ENCODE data around the gene SEMA3E. TPM values are rescaled to one million over a fixed set of nuclear protein-coding genes. Genes with fewer than 3 reads are reported as not detected.

The SEMA3E gene
- total RNA-seq, 5 donors from 2014 or later (not counting 1 experiment from before 2014, with no cell fraction given): not detected

- no peak overlapping the region for H3K4me3 ChIP-seq (ENCODE audit: control insufficient read depth in 1 of 2, extremely low read depth in 1 of 2, low read length in 1 of 2)
- Mint-ChIP-seq H3K4me1 (no peaks in the 10 kb centered on the region), H3K4me3 (no peak overlapping the region), H3K36me3 (no peaks in the 10 kb centered on the region), H3K27ac (no peak overlapping the region), H3K27me3 (no peaks in the 10 kb centered on the region), H3K9me3 (peaks cover 3 to 4% (median 4%) of the 10 kb centered on the region in 3 donors)
- DNase-seq (no peak), ATAC-seq (replicated peaks in 1 of 4) (no peak)
- POLR2A ChIA-PET: no interaction called here
- no peaks in the 10 kb centered on the region for H3K9me3 ChIP-seq
- no CpG with 5 or more reads among the region's 1 CpG for WGBS (ENCODE audit: insufficient coverage)
- H3K4me1 ChIP-seq (ENCODE audit: control insufficient read depth in 1 of 2, extremely low read depth in 1 of 2, insufficient read depth in 2 of 2, low read length in 2 of 2): no peaks in the 10 kb centered on the region
- no peak overlapping the region for H3K27ac ChIP-seq (ENCODE audit: low read length)
- CTCF ChIA-PET: no interaction called here
- no peaks in the 10 kb centered on the region for H3K36me3 ChIP-seq (ENCODE audit: control insufficient read depth in 2 of 2, extremely low read depth in 1 of 2, insufficient read depth in 1 of 2, low read length in 1 of 2)
- H3K27me3 ChIP-seq (replicated peaks in 1 of 2; ENCODE audit: control insufficient read depth in 2 of 2, extremely low read depth in 1 of 2, insufficient read depth in 2 of 2, low read length in 1 of 2): no peaks in the 10 kb centered on the region
Observed at GRCh38 chr7:83599131-83599530, 49.8 kb downstream of the SEMA3E start.

DNA sequence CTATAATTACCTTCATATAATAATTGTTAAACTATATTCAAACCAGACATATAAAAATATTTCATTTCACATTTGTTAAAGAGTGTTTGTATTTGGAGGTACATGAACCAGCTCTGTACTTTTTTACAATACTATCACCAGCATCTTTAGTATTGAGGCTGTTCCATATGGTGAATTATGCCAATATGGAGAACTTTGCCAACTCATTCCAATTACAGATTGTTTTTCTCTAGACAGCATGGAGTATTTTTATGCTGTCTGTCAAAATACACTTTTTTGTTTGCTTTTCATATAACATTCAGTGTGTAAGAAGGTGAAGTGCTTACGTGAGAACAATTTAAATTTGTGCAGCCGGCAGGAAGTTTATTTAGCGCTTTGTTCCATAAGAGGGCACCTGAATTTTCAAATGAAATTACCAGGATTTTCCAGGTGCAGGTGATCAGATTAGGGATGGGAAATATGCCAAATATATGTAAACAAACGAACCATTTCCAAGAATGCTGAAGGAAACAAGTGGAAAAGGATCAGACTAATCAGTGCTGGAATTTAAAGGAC, 54.9 kb downstream of the SEMA3E start:
- no peaks in the 10 kb centered on the region for H3K9me3 ChIP-seq
- H3K4me1 ChIP-seq (ENCODE audit: control insufficient read depth in 1 of 2, extremely low read depth in 1 of 2, insufficient read depth in 2 of 2, low read length in 2 of 2): no peaks in the 10 kb centered on the region
- H3K27me3 ChIP-seq (replicated peaks in 1 of 2; ENCODE audit: control insufficient read depth in 2 of 2, extremely low read depth in 1 of 2, insufficient read depth in 2 of 2, low read length in 1 of 2): no peaks in the 10 kb centered on the region
- H3K4me3 ChIP-seq (ENCODE audit: control insufficient read depth in 1 of 2, extremely low read depth in 1 of 2, low read length in 1 of 2): no peak overlapping the region
- CTCF ChIA-PET: no interaction called here
- no peak for DNase-seq
- no peak overlapping the region for H3K27ac ChIP-seq (ENCODE audit: low read length)
- H3K36me3 ChIP-seq (ENCODE audit: control insufficient read depth in 2 of 2, extremely low read depth in 1 of 2, insufficient read depth in 1 of 2, low read length in 1 of 2): no peaks in the 10 kb centered on the region
- no peak for ATAC-seq (replicated peaks in 1 of 4)
- Mint-ChIP-seq H3K9me3 (peaks cover 2 to 4% (median 3%) of the 10 kb centered on the region in 3 donors), H3K27ac (no peak overlapping the region), H3K4me3 (no peak overlapping the region), H3K4me1 (no peaks in the 10 kb centered on the region), H3K27me3 (no peaks in the 10 kb centered on the region), H3K36me3 (no peaks in the 10 kb centered on the region)
- WGBS (ENCODE audit: insufficient coverage): 90% methylated on average over 2 of the region's 4 CpGs
- POLR2A ChIA-PET: no interaction called here

DNA sequence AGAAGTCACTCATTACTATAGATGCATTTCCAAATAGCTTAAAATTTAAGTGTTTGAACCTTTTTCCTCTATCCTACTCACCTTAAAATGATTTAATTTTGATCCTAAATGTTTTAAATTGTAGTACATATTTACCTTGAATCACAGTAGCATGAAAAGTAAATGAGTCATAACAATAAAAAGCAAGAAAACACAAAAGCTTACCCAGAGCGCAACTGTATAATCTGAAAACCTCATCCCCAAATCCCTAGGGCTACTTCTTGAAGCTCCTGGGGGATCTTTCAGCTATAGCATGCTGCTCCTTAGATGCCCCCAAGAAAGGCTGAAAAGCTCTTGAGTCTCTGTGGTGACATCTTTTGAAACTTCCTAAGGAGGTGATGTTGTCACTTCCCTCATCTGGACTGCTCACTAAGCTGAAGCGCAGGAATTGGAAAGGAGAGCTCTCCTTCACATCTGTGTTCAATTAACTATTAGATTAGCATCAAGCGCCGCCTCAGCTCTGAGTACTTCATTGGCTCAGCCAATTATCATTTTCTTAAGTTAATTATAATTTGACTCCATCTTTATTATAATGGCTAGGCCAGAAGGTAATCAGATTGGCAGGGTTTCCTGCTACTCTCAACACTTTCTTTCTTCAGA, 60.2 kb downstream of the SEMA3E start:
- Mint-ChIP-seq H3K27me3 (no peaks in the 10 kb centered on the region), H3K4me3 (no peak overlapping the region), H3K36me3 (no peaks in the 10 kb centered on the region), H3K4me1 (no peaks in the 10 kb centered on the region), H3K27ac (no peak overlapping the region), H3K9me3 (peaks cover 0 to 16% (median 7%) of the 10 kb centered on the region in 3 donors)
- no peaks in the 10 kb centered on the region for H3K27me3 ChIP-seq (replicated peaks in 1 of 2; ENCODE audit: control insufficient read depth in 2 of 2, extremely low read depth in 1 of 2, insufficient read depth in 2 of 2, low read length in 1 of 2)
- WGBS (ENCODE audit: insufficient coverage): 100% methylated on average over 1 of the region's 4 CpGs
- ChIA-PET CTCF (no interaction called here), POLR2A (no interaction called here)
- H3K9me3 ChIP-seq: no peaks in the 10 kb centered on the region
- no peaks in the 10 kb centered on the region for H3K36me3 ChIP-seq (ENCODE audit: control insufficient read depth in 2 of 2, extremely low read depth in 1 of 2, insufficient read depth in 1 of 2, low read length in 1 of 2)
- DNase-seq (no peak), ATAC-seq (replicated peaks in 1 of 4) (no peak)
- no peak overlapping the region for H3K4me3 ChIP-seq (ENCODE audit: control insufficient read depth in 1 of 2, extremely low read depth in 1 of 2, low read length in 1 of 2)
- H3K27ac ChIP-seq (ENCODE audit: low read length): no peak overlapping the region
- H3K4me1 ChIP-seq (ENCODE audit: control insufficient read depth in 1 of 2, extremely low read depth in 1 of 2, insufficient read depth in 2 of 2, low read length in 2 of 2): no peaks in the 10 kb centered on the region

DNA sequence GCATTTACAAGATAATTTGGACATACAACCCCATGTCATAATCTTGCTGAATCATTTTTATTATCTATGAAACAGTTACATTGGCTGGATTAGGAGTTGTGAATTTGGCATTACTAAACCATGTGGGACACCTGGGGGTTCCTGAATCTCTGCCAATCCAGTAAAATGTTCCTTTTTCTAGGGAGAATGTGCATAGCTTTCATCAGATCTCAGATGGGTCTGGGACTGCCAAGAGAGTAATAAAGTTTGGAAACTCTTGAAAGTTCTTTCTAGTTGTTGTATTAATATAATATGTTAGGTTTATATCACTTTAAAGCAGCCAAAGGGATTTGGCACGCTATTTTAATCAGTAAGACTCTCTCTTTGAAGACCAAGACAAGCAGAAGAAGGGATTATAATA, 62.7 kb downstream of the SEMA3E start:
- H3K4me3 Mint-ChIP-seq: no peak overlapping the region
- no peaks in the 10 kb centered on the region for H3K36me3 ChIP-seq (ENCODE audit: control insufficient read depth in 2 of 2, extremely low read depth in 1 of 2, insufficient read depth in 1 of 2, low read length in 1 of 2)
- no peaks in the 10 kb centered on the region for H3K36me3 Mint-ChIP-seq
- no CpG with 5 or more reads among the region's 1 CpG for WGBS (ENCODE audit: insufficient coverage)
- H3K27ac Mint-ChIP-seq: no peak overlapping the region
- no peaks in the 10 kb centered on the region for H3K27me3 Mint-ChIP-seq
- H3K4me1 Mint-ChIP-seq: no peaks in the 10 kb centered on the region
- no peak overlapping the region for H3K27ac ChIP-seq (ENCODE audit: low read length)
- DNase-seq (no peak), ATAC-seq (replicated peaks in 1 of 4) (no peak)
- peaks cover 0 to 16% (median 4%) of the 10 kb centered on the region in 3 donors for H3K9me3 Mint-ChIP-seq
- POLR2A ChIA-PET: no interaction called here
- H3K4me1 ChIP-seq (ENCODE audit: control insufficient read depth in 1 of 2, extremely low read depth in 1 of 2, insufficient read depth in 2 of 2, low read length in 2 of 2): no peaks in the 10 kb centered on the region
- no peaks in the 10 kb centered on the region for H3K27me3 ChIP-seq (replicated peaks in 1 of 2; ENCODE audit: control insufficient read depth in 2 of 2, extremely low read depth in 1 of 2, insufficient read depth in 2 of 2, low read length in 1 of 2)
- CTCF ChIA-PET: interaction anchor here in 1 of 2 donors (0.6 kb wide), 1 partner anchor 1211 kb away, joined by 3 read pairs; no protein-coding TSS in a partner anchor
- H3K9me3 ChIP-seq: no peaks in the 10 kb centered on the region
- no peak overlapping the region for H3K4me3 ChIP-seq (ENCODE audit: control insufficient read depth in 1 of 2, extremely low read depth in 1 of 2, low read length in 1 of 2)

- H3K36me3 Mint-ChIP-seq: no peaks in the 10 kb centered on the region
- no CpG with 5 or more reads among the region's 3 CpGs for WGBS (ENCODE audit: insufficient coverage)
- peaks cover 0 to 13% (median 4%) of the 10 kb centered on the region in 3 donors for H3K9me3 Mint-ChIP-seq
- Histone ChIP-seq H3K27me3 (replicated peaks in 1 of 2; ENCODE audit: control insufficient read depth in 2 of 2, extremely low read depth in 1 of 2, insufficient read depth in 2 of 2, low read length in 1 of 2) (no peaks in the 10 kb centered on the region), H3K9me3 (no peaks in the 10 kb centered on the region), H3K27ac (ENCODE audit: low read length) (no peak overlapping the region), H3K4me3 (ENCODE audit: control insufficient read depth in 1 of 2, extremely low read depth in 1 of 2, low read length in 1 of 2) (no peak overlapping the region), H3K4me1 (ENCODE audit: control insufficient read depth in 1 of 2, extremely low read depth in 1 of 2, insufficient read depth in 2 of 2, low read length in 2 of 2) (no peaks in the 10 kb centered on the region), H3K36me3 (ENCODE audit: control insufficient read depth in 2 of 2, extremely low read depth in 1 of 2, insufficient read depth in 1 of 2, low read length in 1 of 2) (no peaks in the 10 kb centered on the region)
- no peak for ATAC-seq (replicated peaks in 1 of 4)
- DNase-seq: no peak
- ChIA-PET CTCF (no interaction called here), POLR2A (no interaction called here)
- no peaks in the 10 kb centered on the region for H3K27me3 Mint-ChIP-seq
- no peak overlapping the region for H3K4me3 Mint-ChIP-seq
- no peaks in the 10 kb centered on the region for H3K4me1 Mint-ChIP-seq
- H3K27ac Mint-ChIP-seq: no peak overlapping the region
Observed at GRCh38 chr7:83581667-83582435, 67.1 kb downstream of the SEMA3E start.

GRCh38 chr7:83579740-83580139, 69.2 kb downstream of the SEMA3E start:
- Histone ChIP-seq H3K36me3 (ENCODE audit: control insufficient read depth in 2 of 2, extremely low read depth in 1 of 2, insufficient read depth in 1 of 2, low read length in 1 of 2) (no peaks in the 10 kb centered on the region), H3K4me3 (ENCODE audit: control insufficient read depth in 1 of 2, extremely low read depth in 1 of 2, low read length in 1 of 2) (no peak overlapping the region), H3K27me3 (replicated peaks in 1 of 2; ENCODE audit: control insufficient read depth in 2 of 2, extremely low read depth in 1 of 2, insufficient read depth in 2 of 2, low read length in 1 of 2) (no peaks in the 10 kb centered on the region), H3K27ac (ENCODE audit: low read length) (no peak overlapping the region), H3K9me3 (no peaks in the 10 kb centered on the region), H3K4me1 (ENCODE audit: control insufficient read depth in 1 of 2, extremely low read depth in 1 of 2, insufficient read depth in 2 of 2, low read length in 2 of 2) (no peaks in the 10 kb centered on the region)
- 60% methylated on average over 1 of the region's 5 CpGs for WGBS (ENCODE audit: insufficient coverage)
- Mint-ChIP-seq H3K36me3 (no peaks in the 10 kb centered on the region), H3K4me3 (no peak overlapping the region), H3K27me3 (no peaks in the 10 kb centered on the region), H3K9me3 (peaks cover 0 to 4% (median 2%) of the 10 kb centered on the region in 3 donors), H3K4me1 (no peaks in the 10 kb centered on the region), H3K27ac (no peak overlapping the region)
- ATAC-seq (replicated peaks in 1 of 4) (no peak), DNase-seq (no peak)
- CTCF ChIA-PET: no interaction called here
- POLR2A ChIA-PET: no interaction called here
